Measurements from ENCODE around the gene CCL17.
A peak's percentile ranks its signal among the peaks of the same experiment; 100 is the strongest.

The CCL17 gene

GRCh38 chr16:57376313-57376818 lies 28.2 kb upstream of the CCL17 start:
- DNase-seq (ENCODE audit: low read depth) = no peak
- H3K4me3 ChIP-seq (ENCODE audit: low read depth, low read length) = no peak overlapping the region
- TF ChIP-seq, protein P1, sequence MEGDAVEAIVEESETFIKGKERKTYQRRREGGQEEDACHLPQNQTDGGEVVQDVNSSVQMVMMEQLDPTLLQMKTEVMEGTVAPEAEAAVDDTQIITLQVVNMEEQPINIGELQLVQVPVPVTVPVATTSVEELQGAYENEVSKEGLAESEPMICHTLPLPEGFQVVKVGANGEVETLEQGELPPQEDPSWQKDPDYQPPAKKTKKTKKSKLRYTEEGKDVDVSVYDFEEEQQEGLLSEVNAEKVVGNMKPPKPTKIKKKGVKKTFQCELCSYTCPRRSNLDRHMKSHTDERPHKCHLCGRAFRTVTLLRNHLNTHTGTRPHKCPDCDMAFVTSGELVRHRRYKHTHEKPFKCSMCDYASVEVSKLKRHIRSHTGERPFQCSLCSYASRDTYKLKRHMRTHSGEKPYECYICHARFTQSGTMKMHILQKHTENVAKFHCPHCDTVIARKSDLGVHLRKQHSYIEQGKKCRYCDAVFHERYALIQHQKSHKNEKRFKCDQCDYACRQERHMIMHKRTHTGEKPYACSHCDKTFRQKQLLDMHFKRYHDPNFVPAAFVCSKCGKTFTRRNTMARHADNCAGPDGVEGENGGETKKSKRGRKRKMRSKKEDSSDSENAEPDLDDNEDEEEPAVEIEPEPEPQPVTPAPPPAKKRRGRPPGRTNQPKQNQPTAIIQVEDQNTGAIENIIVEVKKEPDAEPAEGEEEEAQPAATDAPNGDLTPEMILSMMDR (IDR thresholded peaks at IDR 0.05; ENCODE audit: low read depth, low read length) = no peak
- no peak for TF ChIP-seq POLR2A (IDR thresholded peaks at IDR 0.05; ENCODE audit: extremely low read depth, insufficient read length)
- TF ChIP-seq, protein P2, sequence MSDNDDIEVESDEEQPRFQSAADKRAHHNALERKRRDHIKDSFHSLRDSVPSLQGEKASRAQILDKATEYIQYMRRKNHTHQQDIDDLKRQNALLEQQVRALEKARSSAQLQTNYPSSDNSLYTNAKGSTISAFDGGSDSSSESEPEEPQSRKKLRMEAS (IDR thresholded peaks at IDR 0.05; ENCODE audit: low read depth, low read length) = no peak

DNA sequence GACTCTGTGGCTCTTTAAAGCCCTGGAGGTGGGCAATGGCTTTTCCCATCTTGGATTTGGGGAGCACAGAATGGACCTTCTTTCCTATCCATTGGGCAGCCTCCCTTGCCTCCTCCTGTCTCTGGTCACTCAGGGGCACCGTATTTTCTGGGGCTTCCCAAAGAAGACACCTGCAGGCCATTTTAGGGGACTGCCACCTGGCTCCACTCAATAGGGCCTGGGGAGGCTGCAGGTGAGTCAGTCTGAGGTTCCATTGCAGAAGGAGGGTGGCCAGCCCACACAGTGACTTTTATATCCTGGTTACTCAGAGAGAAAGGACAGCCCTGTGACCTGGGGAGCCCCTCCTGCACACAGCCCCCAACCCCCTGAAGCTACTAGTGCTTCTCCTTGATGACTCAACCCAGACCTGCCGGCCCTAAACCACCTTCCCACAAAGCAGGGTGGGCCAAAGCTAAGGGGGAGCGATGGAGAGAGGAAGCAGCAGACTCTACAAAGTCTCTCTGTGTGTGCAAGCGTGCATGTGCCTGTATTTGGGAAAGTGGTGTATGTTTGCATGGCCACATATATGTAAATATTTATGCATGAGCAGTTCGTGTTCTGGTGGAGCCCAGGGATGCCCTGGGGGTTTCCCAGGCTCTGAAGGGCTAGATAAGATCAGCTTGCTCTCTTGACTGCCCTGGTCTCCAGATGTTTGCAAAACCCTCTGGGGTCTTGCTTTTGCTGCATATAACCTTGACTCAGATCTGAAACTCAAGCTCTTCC lies 27.3 kb upstream of the CCL17 start:
- DNase-seq (ENCODE audit: low read depth) = peak; percentile 18
- no peak overlapping the region for H3K4me3 ChIP-seq (ENCODE audit: low read depth, low read length)
- TF ChIP-seq, protein P2 (IDR thresholded peaks at IDR 0.05; ENCODE audit: low read depth, low read length) = no peak
- no peak for TF ChIP-seq POLR2A (IDR thresholded peaks at IDR 0.05; ENCODE audit: extremely low read depth, insufficient read length)
- no peak for TF ChIP-seq MYC (IDR thresholded peaks at IDR 0.05; ENCODE audit: low read depth, low read length)
- TF ChIP-seq, protein P1 (IDR thresholded peaks at IDR 0.05; ENCODE audit: low read depth, low read length) = no peak

GRCh38 chr16:57379579-57379978 lies 25.0 kb upstream of the CCL17 start:
- TF ChIP-seq, protein P2 (IDR thresholded peaks at IDR 0.05; ENCODE audit: low read depth, low read length) = no peak
- no peak for TF ChIP-seq POLR2A (IDR thresholded peaks at IDR 0.05; ENCODE audit: extremely low read depth, insufficient read length)
- TF ChIP-seq, protein P1 (IDR thresholded peaks at IDR 0.05; ENCODE audit: low read depth, low read length) = no peak
- H3K4me3 ChIP-seq (ENCODE audit: low read depth, low read length) = no peak overlapping the region
- no peak for DNase-seq (ENCODE audit: low read depth)

- TF ChIP-seq, protein P1 (IDR thresholded peaks at IDR 0.05; ENCODE audit: low read depth, low read length) = no peak
- TF ChIP-seq, protein P2 (IDR thresholded peaks at IDR 0.05; ENCODE audit: low read depth, low read length) = no peak
- TF ChIP-seq MYC (IDR thresholded peaks at IDR 0.05; ENCODE audit: low read depth, low read length) = no peak
- TF ChIP-seq POLR2A (IDR thresholded peaks at IDR 0.05; ENCODE audit: extremely low read depth, insufficient read length) = no peak
- no peak overlapping the region for H3K4me3 ChIP-seq (ENCODE audit: low read depth, low read length)
- DNase-seq (ENCODE audit: low read depth) = no peak
These were observed 23.7 kb upstream of the CCL17 start for GRCh38 chr16:57380671-57381462.

DNA sequence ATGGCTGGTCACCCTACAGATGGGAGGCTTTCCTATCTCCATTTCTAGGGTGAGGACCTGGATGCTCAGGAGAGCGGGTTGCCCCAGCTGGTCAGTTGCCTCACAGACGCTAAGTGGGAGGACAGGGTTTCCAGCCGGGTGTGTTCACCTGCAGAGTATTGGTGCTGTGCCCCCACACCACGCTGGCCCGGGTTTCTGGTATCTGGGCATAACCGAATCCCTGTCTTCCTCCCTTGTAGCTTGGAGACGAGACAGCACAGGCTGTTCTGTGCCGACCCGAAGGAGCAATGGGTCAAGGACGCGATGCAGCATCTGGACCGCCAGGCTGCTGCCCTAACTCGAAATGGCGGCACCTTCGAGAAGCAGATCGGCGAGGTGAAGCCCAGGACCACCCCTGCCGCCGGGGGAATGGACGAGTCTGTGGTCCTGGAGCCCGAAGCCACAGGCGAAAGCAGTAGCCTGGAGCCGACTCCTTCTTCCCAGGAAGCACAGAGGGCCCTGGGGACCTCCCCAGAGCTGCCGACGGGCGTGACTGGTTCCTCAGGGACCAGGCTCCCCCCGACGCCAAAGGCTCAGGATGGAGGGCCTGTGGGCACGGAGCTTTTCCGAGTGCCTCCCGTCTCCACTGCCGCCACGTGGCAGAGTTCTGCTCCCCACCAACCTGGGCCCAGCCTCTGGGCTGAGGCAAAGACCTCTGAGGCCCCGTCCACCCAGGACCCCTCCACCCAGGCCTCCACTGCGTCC lies 22.6 kb upstream of the CCL17 start:
- no peak overlapping the region for H3K4me3 ChIP-seq (ENCODE audit: low read depth, low read length)
- TF ChIP-seq POLR2A (IDR thresholded peaks at IDR 0.05; ENCODE audit: extremely low read depth, insufficient read length) = no peak
- DNase-seq (ENCODE audit: low read depth) = no peak

Measured in NB4 (cell line).